Natural killer cell (primary cell): Measurements from ENCODE around the gene NLN. TPM values are rescaled to one million over a fixed set of nuclear protein-coding genes. Genes with fewer than 3 reads are reported as not detected.

Experiments used
- ATAC-seq, 3 donors: fragments of 150-1000 bp in 2 of 3; fragments of 200-7000 bp in 1 of 3; cut with Tn5 transposase; 1 replicate in 1 of 3; 2 replicates in 2 of 3; pipeline ENCODE4 v1.10.0; 2021; ENCODE audit warnings: mild to moderate bottlenecking in 2 of 3, moderate library complexity in 2 of 3
- DNase-seq, 2 donors: peaks; one replicate each; pipeline versions ENCODE4 v3.0.0 to v3.0.0-alpha.2; 2013 to 2021; ENCODE audit warnings: mixed read lengths in 1 of 2
- H3K27ac ChIP-seq: one replicate; pipeline ENCODE4 v1.5.1; 2013; ENCODE audit warnings: mild to moderate bottlenecking, low read length
- H3K27me3 ChIP-seq: one replicate; pipeline ENCODE4 v1.6.1; 2013; ENCODE audit warnings: low read length; ENCODE audit not compliant: control insufficient read depth, insufficient read depth
- H3K36me3 ChIP-seq: one replicate; pipeline ENCODE4 v1.6.1; 2013; ENCODE audit warnings: low read length; ENCODE audit not compliant: control insufficient read depth, insufficient read depth
- H3K4me1 ChIP-seq: one replicate; pipeline ENCODE4 v1.6.1; 2013; ENCODE audit warnings: low read length; ENCODE audit not compliant: control insufficient read depth, insufficient read depth
- H3K4me3 ChIP-seq: one replicate; pipeline ENCODE4 v1.5.1; 2013; ENCODE audit warnings: low read length
- H3K9me3 ChIP-seq: one replicate; pipeline ENCODE4 v1.6.1; 2013; ENCODE audit warnings: low read length; ENCODE audit not compliant: control insufficient read depth, insufficient read depth
- H3K27ac Mint-ChIP-seq, 2 donors: one replicate each; pipeline ENCODE4 v1.8.0; 2022; ENCODE audit warnings: mild to moderate bottlenecking in 2 of 2, mixed read lengths in 2 of 2, moderate library complexity in 1 of 2
- H3K27me3 Mint-ChIP-seq, 2 donors: one replicate each; pipeline ENCODE4 v1.8.0; 2022; ENCODE audit warnings: low read depth in 2 of 2, mixed read lengths in 2 of 2
- H3K36me3 Mint-ChIP-seq: one replicate; pipeline ENCODE4 v1.8.0; 2022; ENCODE audit warnings: mixed read lengths
- H3K4me1 Mint-ChIP-seq, 2 donors: one replicate each; pipeline ENCODE4 v1.8.0; 2022; ENCODE audit warnings: mixed read lengths in 2 of 2
- H3K4me3 Mint-ChIP-seq: one replicate; pipeline ENCODE4 v1.8.0; 2022; ENCODE audit warnings: mild to moderate bottlenecking, moderate library complexity, mixed read lengths
- H3K9me3 Mint-ChIP-seq, 2 donors: one replicate each; pipeline ENCODE4 v1.8.0; 2022; ENCODE audit warnings: mixed read lengths in 2 of 2
- CTCF ChIP-seq: fragments of 200-600 bp; IDR thresholded peaks from one replicate; pipeline ENCODE4 v1.8.0; 2022; ENCODE audit warnings: antibody characterized with exemption
- WGBS: methylation state at CpG from one replicate; pipeline ENCODE4 v1.1.7; 2013; ENCODE audit warnings: missing lambda C conversion rate; ENCODE audit not compliant: insufficient coverage; 5-methylcytosine and 5-hydroxymethylcytosine counted together
- intact Hi-C: fragments of 100-400 bp; cut with micrococcal nuclease; formaldehyde crosslinking; loops from one replicate; pipeline ENCODE4 v1.14.2; 2022
- total RNA-seq, 4 donors: library from RNA; stranded (reverse); fragments of 120-200 nt in 1 of 4; gene quantifications; one replicate each; pipeline versions ENCODE4 v1.2.3 to v1.2.4, GENCODE V29; 2013 to 2022

The NLN gene
- total RNA-seq, 3 donors from 2014 or later (not counting 1 experiment from before 2014, with no cell fraction given) = 0.86 to 2.0 (median 1.3) TPM

- no peaks in the 10 kb centered on the region for H3K36me3 Mint-ChIP-seq
- H3K4me3 ChIP-seq = no peak overlapping the region
- TF ChIP-seq CTCF = no peak
- no peaks in the 10 kb centered on the region for H3K4me1 ChIP-seq
- H3K4me1 Mint-ChIP-seq = no peaks in the 10 kb centered on the region
- H3K27me3 Mint-ChIP-seq = peaks cover 0 to 6% of the 10 kb centered on the region in 2 donors
- H3K27ac ChIP-seq = no peak overlapping the region
- intact Hi-C loops = no loop called here
- H3K9me3 Mint-ChIP-seq = no peaks in the 10 kb centered on the region
- no peak overlapping the region for H3K27ac Mint-ChIP-seq
- H3K27me3 ChIP-seq = no peaks in the 10 kb centered on the region
- no peaks in the 10 kb centered on the region for H3K9me3 ChIP-seq
- no peak for ATAC-seq
- H3K4me3 Mint-ChIP-seq = no peak overlapping the region
- no peak for DNase-seq
- no peaks in the 10 kb centered on the region for H3K36me3 ChIP-seq
Observed at GRCh38 chr5:65819905-65820240, 97.9 kb downstream of the NLN start.

GRCh38 chr5:65820373-65820772, 98.4 kb downstream of the NLN start:
- no peaks in the 10 kb centered on the region for H3K36me3 ChIP-seq
- no peaks in the 10 kb centered on the region for H3K9me3 ChIP-seq
- TF ChIP-seq CTCF = no peak
- DNase-seq (no peak), ATAC-seq (no peak)
- intact Hi-C loops = no loop called here
- no peaks in the 10 kb centered on the region for H3K36me3 Mint-ChIP-seq
- 100% methylated on average over 1 of the region's 2 CpGs for WGBS
- H3K9me3 Mint-ChIP-seq = no peaks in the 10 kb centered on the region
- H3K27me3 ChIP-seq = no peaks in the 10 kb centered on the region
- H3K4me3 ChIP-seq = no peak overlapping the region
- no peak overlapping the region for H3K4me3 Mint-ChIP-seq
- no peak overlapping the region for H3K27ac Mint-ChIP-seq
- no peak overlapping the region for H3K27ac ChIP-seq
- H3K27me3 Mint-ChIP-seq = peaks cover 0 to 6% of the 10 kb centered on the region in 2 donors
- H3K4me1 ChIP-seq = no peaks in the 10 kb centered on the region
- H3K4me1 Mint-ChIP-seq = peaks cover 1 to 2% of the 10 kb centered on the region in 2 donors

- intact Hi-C loops = no loop called here
- Mint-ChIP-seq H3K27ac (no peak overlapping the region), H3K36me3 (no peaks in the 10 kb centered on the region), H3K4me1 (peaks cover 11 to 12% of the 10 kb centered on the region in 2 donors), H3K4me3 (no peak overlapping the region), H3K9me3 (no peaks in the 10 kb centered on the region), H3K27me3 (peaks cover 0 to 6% of the 10 kb centered on the region in 2 donors)
- DNase-seq (no peak), ATAC-seq (no peak)
- H3K4me3 ChIP-seq = no peak overlapping the region
- H3K27me3 ChIP-seq = no peaks in the 10 kb centered on the region
- no peak overlapping the region for H3K27ac ChIP-seq
- TF ChIP-seq CTCF = no peak
- WGBS = 93% methylated on average over 2 of the region's 4 CpGs
- H3K9me3 ChIP-seq = no peaks in the 10 kb centered on the region
- H3K4me1 ChIP-seq = peaks cover 4% of the 10 kb centered on the region
- no peaks in the 10 kb centered on the region for H3K36me3 ChIP-seq
Observed at GRCh38 chr5:65821966-65822365, 100.0 kb downstream of the NLN start.

- H3K27ac ChIP-seq = no peak overlapping the region
- DNase-seq (no peak), ATAC-seq (no peak)
- no peaks in the 10 kb centered on the region for H3K9me3 ChIP-seq
- 96% methylated on average over 6 of the region's 6 CpGs for WGBS
- Mint-ChIP-seq H3K4me3 (no peak overlapping the region), H3K4me1 (peaks cover 11 to 12% of the 10 kb centered on the region in 2 donors), H3K27ac (no peak overlapping the region), H3K27me3 (peaks cover 0 to 6% of the 10 kb centered on the region in 2 donors), H3K9me3 (no peaks in the 10 kb centered on the region), H3K36me3 (no peaks in the 10 kb centered on the region)
- H3K4me1 ChIP-seq = peaks cover 4% of the 10 kb centered on the region
- TF ChIP-seq CTCF = no peak
- intact Hi-C loops = no loop called here
- no peaks in the 10 kb centered on the region for H3K36me3 ChIP-seq
- no peak overlapping the region for H3K4me3 ChIP-seq
- no peaks in the 10 kb centered on the region for H3K27me3 ChIP-seq
Observed at GRCh38 chr5:65822710-65823109, 100.7 kb downstream of the NLN start.
